ENCODE measurements around the gene USP48. TPM values are rescaled to one million over a fixed set of nuclear protein-coding genes. Genes with fewer than 3 reads are reported as not detected.

USP48 gene
- total and polyA plus RNA-seq, 2 of the 13 experiments (the other 11 are each of a cell fraction or from before 2014, with no cell fraction given) = 30.4 to 30.7 TPM

- no peaks in the 10 kb centered on the region for H3K27me3 ChIP-seq (ENCODE audit: control insufficient read depth in 1 of 2, insufficient read depth in 2 of 2, low read length in 2 of 2)
- DNase-seq (ENCODE audit: low spot score) (no peak), FAIRE-seq (no peak), ATAC-seq (no peak)
- H3K9ac ChIP-seq (ENCODE audit: insufficient read depth, low read depth, low read length) = no peak overlapping the region
- no peaks in the 10 kb centered on the region for H3K9me3 ChIP-seq (ENCODE audit: low read length)
- H3K4me3 ChIP-seq (replicated peaks in 1 of 3; ENCODE audit: insufficient read depth in 1 of 3, low read depth in 2 of 3, low read length in 3 of 3) = no peak overlapping the region
- ChIA-PET CTCF (ENCODE audit: low intra/inter-chr PET ratio, low total read pairs) (no interaction called here), POLR2A (no interaction called here)
- TF ChIP-seq STAT6 (CRISPR knock-in tag; IDR thresholded peaks at IDR 0.05; ENCODE audit: borderline replicate concordance) = no peak
- 46% methylated on average over 10 of the region's 10 CpGs for WGBS (ENCODE audit: low lambda C conversion rate)
- H3K36me3 ChIP-seq (replicated peaks in 1 of 2; ENCODE audit: control insufficient read depth in 1 of 2, insufficient read depth in 2 of 2, low read length in 2 of 2) = no peaks in the 10 kb centered on the region
- H3K79me2 ChIP-seq (ENCODE audit: insufficient read depth, low read length) = peaks cover 10% of the 10 kb centered on the region
- in situ Hi-C loops (cut with HindIII; ENCODE audit: extremely low pct_ligation_motif_present, low pct_unique_long_range_greater_than_20kb) (no loop called here), intact Hi-C loops (cut with micrococcal nuclease; ENCODE audit: unreplicated experiment) (no loop called here)
- H3K4me2 ChIP-seq (ENCODE audit: low read depth, low read length) = no peak overlapping the region
- no peak overlapping the region for H2AFZ ChIP-seq (ENCODE audit: low read length)
- H3K27ac ChIP-seq (ENCODE audit: extremely low read length, insufficient read depth, low read length) = no peak overlapping the region
- BruUV-seq (replicated peaks) = no TSS peak
- H4K20me1 ChIP-seq (ENCODE audit: insufficient read depth, low read length) = no peaks in the 10 kb centered on the region
- peaks cover 46% of the 10 kb centered on the region for H3K4me1 ChIP-seq (ENCODE audit: insufficient read depth, low read length)
Observed at GRCh38 chr1:21672478-21673276, 110.3 kb downstream of the USP48 start.

- CTCF ChIA-PET (ENCODE audit: low intra/inter-chr PET ratio, low total read pairs) = no interaction called here
- WGBS (ENCODE audit: low lambda C conversion rate) = 65% methylated on average over 6 of the region's 6 CpGs
- DNase-seq (ENCODE audit: low spot score) = no peak
- no peak for TF ChIP-seq THYN1 (CRISPR knock-in tag; IDR thresholded peaks at IDR 0.05; ENCODE audit: borderline replicate concordance, low read depth)
- no peak for TF ChIP-seq NFE2L2 (IDR thresholded peaks at IDR 0.05; ENCODE audit: low read length)
- TF ChIP-seq ZSCAN30 (CRISPR knock-in tag; IDR thresholded peaks at IDR 0.05) = no peak
- TF ChIP-seq ZNF674 (CRISPR knock-in tag; IDR thresholded peaks at IDR 0.05; ENCODE audit: low read depth) = no peak
- TF ChIP-seq ZNF180 (CRISPR knock-in tag; IDR thresholded peaks at IDR 0.05; ENCODE audit: borderline replicate concordance, low read depth) = no peak
- TF ChIP-seq ZNF761 (CRISPR knock-in tag; conservative IDR thresholded peaks at IDR 0.05) = no peak
- no peak for TF ChIP-seq NFKBIZ (CRISPR knock-in tag; IDR thresholded peaks at IDR 0.05)
- no peak for TF ChIP-seq ZNF644 (CRISPR knock-in tag; IDR thresholded peaks at IDR 0.05; ENCODE audit: low read depth)
- TF ChIP-seq BATF2 (CRISPR knock-in tag; IDR thresholded peaks at IDR 0.05) = no peak
- no peak for TF ChIP-seq TCF7 (IDR thresholded peaks at IDR 0.05; ENCODE audit: low read depth)
- no peak for TF ChIP-seq ZNF672 (CRISPR knock-in tag; IDR thresholded peaks at IDR 0.05)
- no peak for TF ChIP-seq SIN3A (IDR thresholded peaks at IDR 0.05; ENCODE audit: borderline replicate concordance, low read depth, low read length)
- TF ChIP-seq ZC3H13 (CRISPR knock-in tag; IDR thresholded peaks at IDR 0.05) = no peak
- TF ChIP-seq PAWR (CRISPR knock-in tag; IDR thresholded peaks at IDR 0.05; ENCODE audit: borderline replicate concordance) = no peak
- TF ChIP-seq EHMT2 (IDR thresholded peaks at IDR 0.05; ENCODE audit: borderline replicate concordance, low read depth, low read length) = no peak
Observed at GRCh38 chr1:21671915-21672314, 111.0 kb downstream of the USP48 start.

More at GRCh38 chr1:21671915-21672314, 111.0 kb downstream of the USP48 start:
- peaks cover 54% of the 10 kb centered on the region for H3K4me1 ChIP-seq (ENCODE audit: insufficient read depth, low read length)
- in situ Hi-C loops (cut with HindIII; ENCODE audit: extremely low pct_ligation_motif_present, low pct_unique_long_range_greater_than_20kb) = no loop called here
- H3K36me3 ChIP-seq (replicated peaks in 1 of 2; ENCODE audit: control insufficient read depth in 1 of 2, insufficient read depth in 2 of 2, low read length in 2 of 2) = peaks cover 0 to under 1% of the 10 kb centered on the region in 2 experiments; a peak in 1 of 5 replicates
- no peaks in the 10 kb centered on the region for H3K27me3 ChIP-seq (ENCODE audit: control insufficient read depth in 1 of 2, insufficient read depth in 2 of 2, low read length in 2 of 2)
- BruUV-seq (replicated peaks) = no TSS peak
- FAIRE-seq = no peak
- intact Hi-C loops (cut with micrococcal nuclease; ENCODE audit: unreplicated experiment) = no loop called here
- H2AFZ ChIP-seq (ENCODE audit: low read length) = no peak overlapping the region
- H3K9ac ChIP-seq (ENCODE audit: insufficient read depth, low read depth, low read length) = no peak overlapping the region
- no peak overlapping the region for H3K27ac ChIP-seq (ENCODE audit: extremely low read length, insufficient read depth, low read length)
- no peak overlapping the region for H3K4me3 ChIP-seq (replicated peaks in 1 of 3; ENCODE audit: insufficient read depth in 1 of 3, low read depth in 2 of 3, low read length in 3 of 3)
- POLR2A ChIA-PET = no interaction called here
- peaks cover 10% of the 10 kb centered on the region for H3K79me2 ChIP-seq (ENCODE audit: insufficient read depth, low read length)
- ATAC-seq = no peak
- H4K20me1 ChIP-seq (ENCODE audit: insufficient read depth, low read length) = no peaks in the 10 kb centered on the region; the same call in 1 of the 2 replicates
- no peak overlapping the region for H3K4me2 ChIP-seq (ENCODE audit: low read depth, low read length)
- H3K9me3 ChIP-seq (ENCODE audit: low read length) = no peaks in the 10 kb centered on the region
